CD4-positive, alpha-beta T cell treated with Interleukin-12 subunit alpha and Interleukin-12 subunit beta, for 1 hour (primary cell): ENCODE data around the gene EAPP.
"Not testable (repeated sequence)": the region's sequence is repeated elsewhere in the genome, so short reads cannot be mapped to it uniquely, and the experiment has no call there.

Experiments used
- DNase-seq: peaks from one replicate; pipeline ENCODE4 v3.0.0-alpha.2; 2020

The EAPP gene, protein sequence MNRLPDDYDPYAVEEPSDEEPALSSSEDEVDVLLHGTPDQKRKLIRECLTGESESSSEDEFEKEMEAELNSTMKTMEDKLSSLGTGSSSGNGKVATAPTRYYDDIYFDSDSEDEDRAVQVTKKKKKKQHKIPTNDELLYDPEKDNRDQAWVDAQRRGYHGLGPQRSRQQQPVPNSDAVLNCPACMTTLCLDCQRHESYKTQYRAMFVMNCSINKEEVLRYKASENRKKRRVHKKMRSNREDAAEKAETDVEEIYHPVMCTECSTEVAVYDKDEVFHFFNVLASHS

DNA sequence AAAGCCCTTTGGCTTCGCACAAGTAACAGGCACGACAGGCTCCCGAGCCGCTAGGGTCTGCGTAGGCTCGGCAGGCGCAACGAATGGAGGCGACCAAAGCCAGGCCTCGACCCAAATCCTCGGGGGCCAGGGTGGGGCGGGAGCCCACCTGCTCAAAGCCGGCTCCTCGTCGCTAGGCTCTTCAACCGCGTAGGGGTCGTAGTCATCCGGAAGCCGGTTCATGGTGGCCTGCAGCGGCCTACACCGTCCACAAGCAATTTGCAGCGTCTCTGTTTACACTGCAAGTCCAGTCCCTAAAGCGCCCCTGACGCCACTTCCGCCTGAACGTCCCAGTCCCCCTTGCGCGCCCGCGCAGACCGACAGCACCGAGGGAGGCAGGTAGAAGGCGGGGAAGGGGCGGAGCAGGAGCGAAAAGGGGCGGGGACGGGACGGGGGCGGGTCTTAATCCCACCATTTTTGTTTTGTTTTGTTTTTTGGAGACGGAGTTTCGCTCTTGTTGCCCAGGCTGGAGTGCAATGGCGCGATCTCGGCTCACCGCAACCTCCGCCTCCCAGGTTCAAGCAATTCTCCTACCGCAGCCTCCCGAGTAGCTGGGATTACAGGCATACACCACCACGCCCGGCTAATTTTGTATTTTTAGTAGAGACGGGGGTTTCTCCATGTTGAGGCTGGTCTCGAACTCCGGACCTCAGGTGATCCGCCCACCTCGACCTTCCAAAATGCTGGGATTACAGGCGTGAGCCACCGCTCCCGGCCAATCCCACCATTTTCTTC lies at the start of gene EAPP:
Gene EAPP, minus strand, starts transcription at position 295 of the 774 bp plus-strand sequence. Its CDS starts 73 bp downstream, at position 222.
- DNase-seq = peak; percentile 96

DNA sequence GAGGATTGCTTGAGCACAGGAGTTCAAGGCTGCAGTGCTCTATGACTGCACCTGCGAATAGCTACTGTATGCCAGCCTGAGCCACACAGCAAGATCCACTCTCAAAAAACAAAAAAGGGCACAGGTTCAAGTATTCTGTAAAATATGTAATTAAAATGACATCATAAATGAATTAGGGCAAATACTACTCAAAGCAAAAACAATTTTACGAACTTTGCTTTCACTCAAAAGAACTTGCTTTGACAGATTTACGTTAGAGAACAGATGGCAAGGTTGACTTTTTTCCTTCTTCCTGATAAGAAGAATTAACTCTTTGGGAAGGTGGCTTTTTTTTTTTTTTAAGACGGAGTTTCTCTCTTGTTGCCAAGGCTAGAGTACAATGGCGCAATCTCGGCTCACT lies 44.0 kb upstream of the EAPP start:
- no peak for DNase-seq

DNA sequence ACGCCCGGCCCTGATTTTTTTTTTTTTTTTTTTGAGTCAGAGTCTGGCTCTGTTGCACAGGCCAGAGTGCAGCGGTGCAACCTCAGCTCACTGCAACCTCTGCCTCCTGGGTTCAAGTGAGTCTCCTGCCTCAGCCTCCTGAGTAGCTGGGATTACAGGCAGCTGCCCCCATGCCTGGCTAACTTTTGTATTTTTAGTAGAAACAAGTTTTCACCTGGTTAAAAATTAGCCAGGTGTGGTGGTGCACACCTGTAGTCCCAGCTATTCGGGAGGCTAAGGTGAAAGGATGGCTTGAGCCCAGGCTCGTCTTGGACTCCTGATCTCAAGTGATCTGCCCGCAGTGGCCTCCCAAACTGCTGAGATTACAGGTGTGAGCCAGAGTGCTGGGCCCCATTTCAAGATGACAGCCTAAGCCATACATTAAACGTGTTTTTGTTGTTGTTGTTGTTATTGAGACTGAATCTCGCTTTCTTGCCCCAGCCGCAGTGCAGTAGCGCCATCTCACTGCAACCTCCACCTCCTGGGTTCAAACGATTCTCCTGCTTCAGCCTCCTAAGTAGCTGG lies 42.7 kb upstream of the EAPP start:
- no peak for DNase-seq

DNA sequence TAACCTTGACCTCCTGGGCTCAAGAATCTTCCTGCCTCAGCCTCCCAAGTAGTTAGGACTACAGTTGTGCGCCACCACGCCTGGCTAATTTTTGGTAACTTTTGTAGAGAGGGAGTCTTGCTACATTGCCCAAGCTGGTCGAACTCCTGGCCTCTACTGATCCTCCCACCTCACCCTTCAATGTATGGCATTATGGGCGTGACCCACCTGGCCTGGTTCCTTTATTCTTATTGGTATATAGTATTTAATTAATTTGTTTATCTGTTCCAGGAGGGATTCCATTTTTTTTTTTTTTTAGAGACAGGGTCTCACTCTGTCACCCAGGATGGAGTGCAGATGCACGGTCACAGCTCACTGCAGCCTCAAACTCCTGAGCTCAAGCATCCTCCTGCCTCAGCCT lies 40.9 kb upstream of the EAPP start:
- no peak for DNase-seq

DNA sequence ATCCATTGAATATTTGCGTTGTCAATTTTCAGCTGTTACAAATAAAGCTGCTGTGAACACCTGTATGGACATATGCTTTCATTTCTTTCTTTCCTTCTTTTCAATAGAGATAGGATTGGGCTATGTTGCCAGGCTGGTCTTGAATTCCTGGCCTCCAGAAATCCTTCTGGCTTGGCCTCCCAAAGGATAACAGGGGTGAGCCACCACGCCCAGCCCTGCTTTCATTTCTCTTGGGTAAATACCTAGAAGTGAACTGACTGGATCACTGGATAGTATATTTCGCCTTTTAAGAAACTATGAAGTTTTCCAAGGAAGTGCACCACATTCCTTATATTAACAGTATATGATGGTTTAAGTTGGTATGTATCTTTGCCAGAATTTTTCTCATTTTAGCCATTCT lies 32.3 kb upstream of the EAPP start:
- DNase-seq = no peak

DNA sequence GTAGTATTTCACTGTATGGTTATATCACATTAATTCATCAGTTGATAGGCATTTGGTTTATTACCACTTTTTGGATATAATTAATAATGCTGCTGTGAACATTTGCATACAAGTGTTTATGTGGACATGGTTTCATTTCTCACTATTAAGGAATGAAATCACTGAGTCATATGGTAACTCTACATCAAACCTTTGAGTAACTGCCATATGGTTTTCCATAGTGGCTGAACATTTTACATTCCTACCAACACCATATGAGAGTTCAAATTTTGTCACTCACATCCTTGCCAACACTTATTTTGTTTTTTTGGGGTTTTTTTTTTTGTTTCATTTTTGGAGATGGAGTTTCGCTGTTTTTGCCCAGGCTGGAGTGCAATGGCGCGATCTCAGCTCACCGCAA lies 30.2 kb upstream of the EAPP start:
- no peak for DNase-seq

DNA sequence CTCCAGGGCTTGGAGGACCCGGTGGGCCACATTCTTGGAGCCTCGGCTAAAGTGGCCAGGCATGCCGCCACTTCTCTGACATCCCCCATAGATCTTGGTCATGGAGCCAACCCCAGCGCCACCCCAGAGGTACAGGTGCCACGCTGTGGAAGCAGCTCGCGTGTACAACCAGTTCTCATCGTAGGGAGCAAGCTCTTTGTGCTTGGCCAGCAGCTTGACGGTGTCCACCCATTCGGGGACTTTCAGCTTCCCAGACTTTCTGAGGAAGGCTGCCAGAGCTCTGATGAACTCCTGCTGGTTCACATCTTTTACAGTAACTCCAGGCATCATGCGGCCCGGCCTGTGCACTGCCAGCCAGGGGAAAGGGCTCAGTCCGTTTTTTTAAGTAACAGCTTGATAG lies 29.3 kb upstream of the EAPP start:
- DNase-seq = no peak

DNA sequence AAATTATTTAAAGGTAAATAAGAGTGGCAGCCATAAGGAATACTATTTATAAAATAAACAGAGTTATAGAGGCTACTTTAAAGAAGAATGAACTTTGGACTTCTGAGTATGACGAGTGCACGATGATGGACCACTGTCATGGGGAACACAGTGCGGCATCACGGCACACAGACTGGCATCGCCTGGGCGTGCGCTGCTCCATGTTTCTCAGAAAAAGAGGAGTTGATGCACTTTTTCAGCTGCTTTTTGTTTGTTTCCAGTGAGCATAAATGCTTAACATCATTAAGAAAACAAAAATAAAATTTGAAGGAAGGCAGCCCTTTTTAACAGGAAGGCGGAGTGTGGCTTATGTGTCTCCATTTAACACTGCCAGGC lies 23.3 kb upstream of the EAPP start:
- no peak for DNase-seq

DNA sequence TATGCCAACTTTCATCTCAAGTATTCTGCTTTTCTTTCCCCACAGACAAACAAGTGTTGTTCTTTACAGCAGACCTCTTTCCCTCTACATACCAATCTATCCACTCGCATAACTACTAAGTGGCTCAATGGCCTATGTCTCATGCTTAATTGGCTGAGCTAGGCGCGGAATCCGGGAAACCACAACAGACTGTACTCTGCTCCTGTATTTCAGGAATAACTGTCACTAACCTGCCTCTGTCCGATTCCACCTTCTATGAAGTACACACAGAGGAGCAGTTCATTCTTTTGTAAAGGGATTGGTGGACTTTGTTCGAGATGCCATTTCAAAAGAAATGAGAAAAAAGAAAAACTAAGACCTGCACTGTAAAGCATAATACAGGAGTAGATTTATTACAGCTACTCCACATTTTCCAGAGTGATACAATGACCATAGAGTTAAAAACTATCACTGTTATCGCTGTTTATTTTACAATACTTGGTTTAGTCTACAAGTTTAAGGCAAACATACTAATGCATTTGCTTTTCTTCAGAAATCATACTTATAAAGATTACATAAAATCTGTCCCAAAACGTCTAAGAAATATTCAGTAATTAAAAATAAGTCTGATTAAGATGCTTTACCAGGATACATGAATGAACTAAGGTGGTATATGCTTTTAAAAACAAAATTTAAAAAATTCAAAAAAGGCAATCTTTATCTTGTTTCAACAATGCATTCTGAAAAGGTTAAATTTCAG lies 22.7 kb upstream of the EAPP start:
- not testable (repeated sequence) for DNase-seq

DNA sequence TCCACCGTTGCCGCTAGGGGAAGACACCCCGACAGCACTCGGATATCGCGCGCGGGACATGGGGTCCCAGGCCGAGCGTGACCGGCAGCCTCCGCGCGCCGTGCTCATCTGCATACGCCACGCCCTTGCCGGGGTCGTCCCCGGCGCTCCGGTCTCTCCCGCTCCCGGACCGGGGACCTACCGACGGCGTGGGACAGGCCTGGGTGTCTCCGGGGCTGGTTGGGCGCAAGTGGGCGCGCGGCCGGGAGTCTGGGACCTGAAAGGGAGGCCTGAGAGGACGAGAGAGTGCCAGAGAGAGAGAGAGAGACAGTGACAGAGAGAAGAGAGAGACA lies 17.0 kb upstream of the EAPP start:
- DNase-seq = not testable (repeated sequence)

DNA sequence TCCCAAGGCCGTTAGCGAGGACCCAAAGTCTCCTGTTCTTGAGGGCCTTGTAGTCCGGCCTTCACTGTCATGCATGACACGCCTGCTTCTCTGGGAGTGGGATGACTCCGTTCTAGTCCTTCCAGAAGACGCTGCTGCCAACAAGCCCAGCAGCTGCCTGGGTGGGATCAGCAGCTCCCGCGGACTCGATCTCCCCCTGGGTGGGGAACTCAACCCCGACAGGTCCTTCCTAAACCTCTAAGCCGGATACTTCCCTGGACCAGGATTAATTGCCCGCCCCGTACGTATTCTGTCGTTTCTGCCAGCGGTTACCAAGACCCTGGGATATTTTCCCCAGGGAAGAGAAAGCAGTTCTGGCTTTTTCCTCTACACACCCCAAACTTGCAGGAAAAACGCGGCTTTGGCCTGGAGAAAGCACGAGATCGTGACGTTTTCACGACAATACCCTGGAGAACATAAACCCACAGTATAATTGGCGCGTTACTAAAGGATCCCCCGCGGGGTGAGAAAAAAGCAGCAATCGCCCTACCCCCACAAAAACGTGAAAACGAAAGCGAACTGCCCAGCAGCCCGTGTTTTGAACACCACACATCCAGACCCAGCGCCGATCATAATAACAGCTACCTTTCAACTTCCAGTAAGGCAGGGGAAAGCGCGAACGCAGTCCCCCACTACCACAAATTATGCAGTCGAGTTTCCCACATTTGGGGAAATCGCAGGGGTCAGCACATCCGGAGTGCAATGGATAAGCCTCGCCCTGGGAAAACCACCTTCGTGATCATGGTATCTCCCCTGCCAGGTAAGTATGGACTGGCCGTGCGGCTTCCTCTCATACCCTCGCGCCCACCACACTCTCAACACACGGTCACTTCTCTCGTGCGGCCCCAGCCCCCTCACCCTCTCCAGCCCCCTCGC lies 16.3 kb upstream of the EAPP start:
- DNase-seq = not testable (repeated sequence)

DNA sequence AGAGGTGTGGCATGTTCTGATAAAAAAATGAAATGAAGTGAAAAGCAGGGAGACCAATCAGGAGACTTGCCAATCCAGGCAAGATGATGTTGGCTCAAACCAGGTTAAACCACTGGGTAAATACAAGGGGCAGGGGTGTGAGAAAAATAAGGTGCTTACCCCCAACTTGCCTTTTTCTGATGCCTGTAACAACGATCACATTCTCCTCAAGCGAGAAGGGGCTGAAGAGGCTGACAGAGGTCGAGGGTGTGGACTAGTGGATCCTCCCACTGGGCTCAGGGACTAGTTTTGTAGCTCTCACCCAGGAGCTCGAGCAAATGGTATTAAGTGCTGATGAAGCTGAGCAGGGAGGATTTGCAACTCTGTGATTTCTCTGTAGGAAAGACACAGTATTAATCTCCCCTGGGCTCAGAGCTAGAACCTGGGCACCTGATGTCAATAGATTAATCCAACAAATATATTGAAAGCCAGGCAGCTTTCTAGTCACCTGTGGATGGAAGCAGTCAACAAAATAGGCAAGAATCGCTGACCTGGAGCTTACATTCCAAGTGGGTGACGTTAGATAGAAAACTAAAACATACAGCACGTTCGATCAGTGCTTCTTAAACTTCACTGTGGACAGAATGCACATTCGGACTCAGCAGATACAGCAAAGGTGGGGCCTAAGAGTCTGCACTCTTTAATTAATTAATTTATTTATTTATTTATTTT lies 15.2 kb upstream of the EAPP start:
- peak; percentile 24 for DNase-seq

DNA sequence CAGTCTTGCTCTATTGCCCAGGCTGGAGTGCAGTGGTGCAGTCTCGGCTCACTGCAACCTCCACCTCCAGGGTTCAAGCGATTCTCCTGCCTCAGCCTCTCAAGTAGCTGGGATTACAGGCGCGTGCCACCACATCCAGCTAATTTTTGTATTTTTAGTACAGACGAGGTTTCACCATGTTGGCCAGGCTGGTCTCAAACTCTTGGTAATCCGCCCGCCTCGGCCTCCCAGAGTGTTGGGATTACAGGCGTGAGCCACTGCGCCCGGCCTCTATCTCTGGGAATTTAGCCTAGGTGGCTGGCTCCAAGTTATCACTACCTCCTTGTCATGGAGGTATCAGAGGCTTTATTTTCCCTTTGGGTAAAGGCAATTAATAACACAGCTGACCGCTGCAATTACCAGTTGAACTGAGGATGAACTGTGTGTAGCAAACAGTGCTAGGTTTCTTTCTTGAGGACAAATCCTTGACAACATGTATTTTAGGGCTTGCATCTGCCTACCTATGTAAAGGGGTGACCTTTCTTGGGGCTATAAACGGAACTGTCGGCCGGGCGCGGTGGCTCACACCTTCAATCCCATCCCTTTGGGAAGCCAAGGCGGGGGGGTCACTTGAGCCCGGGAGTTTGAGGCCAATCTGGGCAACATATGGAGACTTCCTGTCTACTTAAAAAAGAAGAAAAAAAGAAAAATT lies 9.9 kb upstream of the EAPP start:
- DNase-seq = not testable (repeated sequence)

DNA sequence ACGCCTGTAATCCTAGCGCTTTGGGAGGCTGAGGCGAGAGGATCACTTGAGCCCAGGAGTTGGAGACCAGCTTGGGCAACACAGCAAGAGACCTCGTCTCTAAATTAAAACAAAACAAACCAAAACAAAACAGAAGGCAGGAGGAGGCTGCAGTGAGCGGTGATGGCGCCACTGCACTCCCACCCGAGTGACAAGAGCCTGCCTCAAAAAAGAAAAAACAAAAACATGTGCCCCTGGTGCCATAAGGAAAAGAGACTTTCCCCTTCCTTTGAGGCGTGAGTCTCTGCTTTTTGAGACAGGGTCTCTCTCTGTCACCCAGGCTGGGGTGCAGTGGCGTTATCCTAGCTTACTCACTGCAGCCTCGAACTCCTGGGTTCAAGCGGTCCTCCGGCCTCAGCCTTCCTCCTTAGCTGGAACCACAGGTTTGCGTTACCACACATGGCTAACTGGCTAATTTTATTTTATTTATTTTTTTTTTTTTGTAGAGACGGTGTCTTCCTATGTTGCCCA lies 9.0 kb upstream of the EAPP start:
- peak; percentile 31 for DNase-seq

DNA sequence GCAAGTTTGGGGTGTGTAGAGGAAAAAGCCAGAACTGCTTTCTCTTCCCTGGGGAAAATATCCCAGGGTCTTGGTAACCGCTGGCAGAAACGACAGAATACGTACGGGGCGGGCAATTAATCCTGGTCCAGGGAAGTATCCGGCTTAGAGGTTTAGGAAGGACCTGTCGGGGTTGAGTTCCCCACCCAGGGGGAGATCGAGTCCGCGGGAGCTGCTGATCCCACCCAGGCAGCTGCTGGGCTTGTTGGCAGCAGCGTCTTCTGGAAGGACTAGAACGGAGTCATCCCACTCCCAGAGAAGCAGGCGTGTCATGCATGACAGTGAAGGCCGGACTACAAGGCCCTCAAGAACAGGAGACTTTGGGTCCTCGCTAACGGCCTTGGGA lies 7.6 kb upstream of the EAPP start:
- DNase-seq = not testable (repeated sequence)

DNA sequence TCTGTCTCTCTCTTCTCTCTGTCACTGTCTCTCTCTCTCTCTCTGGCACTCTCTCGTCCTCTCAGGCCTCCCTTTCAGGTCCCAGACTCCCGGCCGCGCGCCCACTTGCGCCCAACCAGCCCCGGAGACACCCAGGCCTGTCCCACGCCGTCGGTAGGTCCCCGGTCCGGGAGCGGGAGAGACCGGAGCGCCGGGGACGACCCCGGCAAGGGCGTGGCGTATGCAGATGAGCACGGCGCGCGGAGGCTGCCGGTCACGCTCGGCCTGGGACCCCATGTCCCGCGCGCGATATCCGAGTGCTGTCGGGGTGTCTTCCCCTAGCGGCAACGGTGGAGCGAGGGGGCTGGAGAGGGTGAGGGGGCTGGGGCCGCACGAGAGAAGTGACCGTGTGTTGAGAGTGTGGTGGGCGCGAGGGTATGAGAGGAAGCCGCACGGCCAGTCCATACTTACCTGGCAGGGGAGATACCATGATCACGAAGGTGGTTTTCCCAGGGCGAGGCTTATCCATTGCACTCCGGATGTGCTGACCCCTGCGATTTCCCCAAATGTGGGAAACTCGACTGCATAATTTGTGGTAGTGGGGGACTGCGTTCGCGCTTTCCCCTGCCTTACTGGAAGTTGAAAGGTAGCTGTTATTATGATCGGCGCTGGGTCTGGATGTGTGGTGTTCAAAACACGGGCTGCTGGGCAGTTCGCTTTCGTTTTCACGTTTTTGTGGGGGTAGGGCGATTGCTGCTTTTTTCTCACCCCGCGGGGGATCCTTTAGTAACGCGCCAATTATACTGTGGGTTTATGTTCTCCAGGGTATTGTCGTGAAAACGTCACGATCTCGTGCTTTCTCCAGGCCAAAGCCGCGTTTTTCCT lies 7.0 kb upstream of the EAPP start:
- DNase-seq = not testable (repeated sequence)

DNA sequence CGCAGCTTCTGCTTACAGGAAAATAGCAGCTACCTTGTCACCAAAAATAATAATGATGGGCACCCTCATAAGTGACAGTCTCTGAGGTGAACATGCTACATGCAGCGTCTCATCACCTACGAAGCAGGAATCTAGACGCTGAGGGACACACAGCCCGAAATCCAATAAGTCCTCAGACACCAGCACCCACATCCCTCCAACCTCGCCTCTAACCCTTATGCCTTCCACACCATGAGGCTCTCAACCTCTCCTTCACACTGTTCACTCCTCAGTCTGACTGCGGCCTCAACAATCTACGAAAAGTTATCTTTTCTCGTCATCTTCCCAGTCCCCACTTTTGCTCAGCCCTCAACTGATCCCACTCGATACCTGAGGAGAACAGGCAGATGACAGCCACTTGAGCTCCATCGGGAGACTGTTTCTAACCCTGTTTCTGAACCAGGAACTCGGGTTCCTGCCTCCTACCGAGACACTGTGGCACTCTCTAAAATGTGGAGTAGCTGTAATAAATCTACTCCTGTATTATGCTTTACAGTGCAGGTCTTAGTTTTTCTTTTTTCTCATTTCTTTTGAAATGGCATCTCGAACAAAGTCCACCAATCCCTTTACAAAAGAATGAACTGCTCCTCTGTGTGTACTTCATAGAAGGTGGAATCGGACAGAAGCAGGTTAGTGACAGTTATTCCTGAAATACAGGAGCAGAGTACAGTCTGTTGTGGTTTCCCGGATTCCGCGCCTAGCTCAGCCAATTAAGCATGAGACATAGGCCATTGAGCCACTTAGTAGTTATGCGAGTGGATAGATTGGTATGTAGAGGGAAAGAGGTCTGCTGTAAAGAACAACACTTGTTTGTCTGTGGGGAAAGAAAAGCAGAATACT lies 919 bp upstream of the EAPP start:
- DNase-seq = not testable (repeated sequence)

DNA sequence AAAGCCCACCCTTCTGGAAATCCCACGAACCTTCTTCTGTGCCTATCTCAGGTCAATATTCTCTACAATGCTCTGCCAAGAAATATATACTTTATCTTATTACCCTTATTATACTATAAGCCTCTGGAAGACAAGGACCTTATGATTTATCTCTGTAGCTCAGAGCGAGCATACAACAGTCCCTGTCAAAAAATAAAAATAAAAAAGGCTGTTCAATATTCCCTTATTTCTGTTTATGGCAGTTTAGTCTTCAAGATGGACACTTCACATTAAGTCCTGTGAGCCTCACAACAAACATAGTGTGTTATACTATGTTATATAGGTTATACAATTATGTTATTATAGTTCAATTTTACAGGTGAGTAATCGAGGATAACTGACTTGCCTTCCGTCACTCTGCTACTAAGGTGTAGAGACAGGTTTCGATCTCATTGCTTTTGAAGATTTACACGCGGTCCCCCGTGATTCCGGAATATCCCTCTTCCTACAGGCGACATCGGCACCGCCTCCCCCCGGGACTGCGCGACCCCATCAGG lies 562 bp downstream of the EAPP start:
- no peak for DNase-seq

DNA sequence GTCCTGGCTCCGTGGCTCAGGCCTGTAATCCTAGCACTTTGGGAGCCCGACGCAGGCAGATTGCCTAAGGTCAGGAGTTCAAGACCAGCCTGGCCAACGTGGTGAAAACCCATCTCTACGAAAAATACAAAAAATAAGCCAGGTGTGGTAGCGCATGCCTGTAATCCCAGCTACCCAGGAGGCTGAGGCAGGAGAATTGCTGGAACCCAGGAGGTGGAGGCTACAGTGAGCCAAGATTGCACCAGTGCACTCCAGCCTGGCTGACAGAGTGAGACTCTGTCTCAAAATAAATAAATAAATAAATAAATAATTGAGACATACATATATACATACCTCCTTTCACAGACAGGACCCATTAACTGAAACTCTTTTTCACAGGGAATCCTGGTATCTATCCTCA lies 1.4 kb downstream of the EAPP start:
- not testable (repeated sequence) for DNase-seq
